Coronary artery (tissue), 2 donors: ENCODE measurements around the gene SMAD6.

ENCODE experiments used
- DNase-seq: peaks from one replicate; pipeline ENCODE4 v3.0.0-alpha.2; 2017; ENCODE audit warnings: low spot score
- H3K27ac ChIP-seq, 2 donors: fragments of 200-600 bp; sonication (generic); one replicate each; pipeline ENCODE4 v1.5.1; 2016 to 2019
- H3K4me3 ChIP-seq: fragments of 200-600 bp; sonication (generic); 2 replicates; pipeline ENCODE4 v1.5.1; 2016; ENCODE audit warnings: mild to moderate bottlenecking, moderate library complexity
- TF ChIP-seq, protein P1 (sequence below): fragments of 200-600 bp; sonication (generic); IDR thresholded peaks from one replicate; pipeline ENCODE4 v1.5.1; 2019; ENCODE audit warnings: antibody characterized with exemption

SMAD6 gene

GRCh38 chr15:66780973-66781718 is 79.1 kb downstream of the SMAD6 start:
- DNase-seq = no peak
- TF ChIP-seq, protein P1, sequence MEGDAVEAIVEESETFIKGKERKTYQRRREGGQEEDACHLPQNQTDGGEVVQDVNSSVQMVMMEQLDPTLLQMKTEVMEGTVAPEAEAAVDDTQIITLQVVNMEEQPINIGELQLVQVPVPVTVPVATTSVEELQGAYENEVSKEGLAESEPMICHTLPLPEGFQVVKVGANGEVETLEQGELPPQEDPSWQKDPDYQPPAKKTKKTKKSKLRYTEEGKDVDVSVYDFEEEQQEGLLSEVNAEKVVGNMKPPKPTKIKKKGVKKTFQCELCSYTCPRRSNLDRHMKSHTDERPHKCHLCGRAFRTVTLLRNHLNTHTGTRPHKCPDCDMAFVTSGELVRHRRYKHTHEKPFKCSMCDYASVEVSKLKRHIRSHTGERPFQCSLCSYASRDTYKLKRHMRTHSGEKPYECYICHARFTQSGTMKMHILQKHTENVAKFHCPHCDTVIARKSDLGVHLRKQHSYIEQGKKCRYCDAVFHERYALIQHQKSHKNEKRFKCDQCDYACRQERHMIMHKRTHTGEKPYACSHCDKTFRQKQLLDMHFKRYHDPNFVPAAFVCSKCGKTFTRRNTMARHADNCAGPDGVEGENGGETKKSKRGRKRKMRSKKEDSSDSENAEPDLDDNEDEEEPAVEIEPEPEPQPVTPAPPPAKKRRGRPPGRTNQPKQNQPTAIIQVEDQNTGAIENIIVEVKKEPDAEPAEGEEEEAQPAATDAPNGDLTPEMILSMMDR = no peak
- Histone ChIP-seq H3K4me3 (no peak overlapping the region), H3K27ac (peak overlapping the region in 1 of 2 donors; percentile 81)

DNA sequence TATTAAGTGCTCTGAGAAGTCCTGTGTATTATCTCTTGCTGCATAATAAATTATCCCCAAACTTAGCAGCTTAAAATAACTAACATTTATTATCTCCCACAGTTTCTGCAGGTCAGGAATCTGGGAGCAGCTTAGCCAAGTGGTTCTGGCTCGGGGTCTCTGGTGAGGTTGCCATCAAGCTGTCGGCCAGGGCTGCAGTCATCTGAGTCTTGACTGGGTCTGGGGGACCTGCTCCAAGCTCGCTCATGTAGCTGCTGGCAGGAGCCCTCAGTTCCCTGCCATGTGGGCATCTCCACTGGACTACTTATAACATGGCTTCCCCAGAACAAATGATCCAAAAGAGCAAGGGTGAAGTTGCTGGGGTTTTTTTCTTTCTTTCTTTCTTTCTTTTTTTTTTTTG is 80.7 kb downstream of the SMAD6 start:
- no peak for DNase-seq
- TF ChIP-seq, protein P1 = no peak
- no peak overlapping the region for H3K27ac ChIP-seq
- H3K4me3 ChIP-seq = no peak overlapping the region

- TF ChIP-seq, protein P1 = no peak
Measured at GRCh38 chr15:66783314-66783713, 81.3 kb downstream of the SMAD6 start.

GRCh38 chr15:66783725-66784124 is 81.7 kb downstream of the SMAD6 start:
- Histone ChIP-seq H3K4me3 (no peak overlapping the region), H3K27ac (no peak overlapping the region)
- TF ChIP-seq, protein P1 = no peak
- no peak for DNase-seq

More at GRCh38 chr15:66783314-66783713, 81.3 kb downstream of the SMAD6 start:
- DNase-seq = no peak
- H3K27ac ChIP-seq = no peak overlapping the region
- no peak overlapping the region for H3K4me3 ChIP-seq

GRCh38 chr15:66784174-66784573 is 82.1 kb downstream of the SMAD6 start:
- TF ChIP-seq, protein P1 = no peak
- DNase-seq = no peak
- H3K27ac ChIP-seq = no peak overlapping the region
- no peak overlapping the region for H3K4me3 ChIP-seq

DNA sequence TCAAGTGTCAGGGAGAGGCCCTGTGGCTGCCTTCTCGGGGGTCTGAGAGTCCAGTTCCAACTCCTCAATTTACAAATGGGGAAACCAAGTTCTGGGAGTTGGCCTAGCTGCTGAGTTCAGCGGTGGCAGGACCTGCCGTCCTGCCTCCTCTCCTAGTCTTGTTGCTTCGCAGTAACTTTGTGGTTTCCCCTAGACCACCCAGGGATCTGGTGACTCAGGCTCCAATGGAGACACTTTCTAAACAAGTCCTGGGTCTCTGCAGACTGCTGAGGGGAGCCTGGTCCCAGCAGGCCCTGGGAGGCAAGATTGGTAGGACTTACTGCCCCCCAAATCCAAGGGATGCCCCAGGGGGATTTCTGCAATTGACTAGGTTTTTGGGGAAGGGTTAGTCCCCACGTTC is 83.6 kb downstream of the SMAD6 start:
- TF ChIP-seq, protein P1 = no peak
- Histone ChIP-seq H3K4me3 (no peak overlapping the region), H3K27ac (no peak overlapping the region)
- no peak for DNase-seq

DNA sequence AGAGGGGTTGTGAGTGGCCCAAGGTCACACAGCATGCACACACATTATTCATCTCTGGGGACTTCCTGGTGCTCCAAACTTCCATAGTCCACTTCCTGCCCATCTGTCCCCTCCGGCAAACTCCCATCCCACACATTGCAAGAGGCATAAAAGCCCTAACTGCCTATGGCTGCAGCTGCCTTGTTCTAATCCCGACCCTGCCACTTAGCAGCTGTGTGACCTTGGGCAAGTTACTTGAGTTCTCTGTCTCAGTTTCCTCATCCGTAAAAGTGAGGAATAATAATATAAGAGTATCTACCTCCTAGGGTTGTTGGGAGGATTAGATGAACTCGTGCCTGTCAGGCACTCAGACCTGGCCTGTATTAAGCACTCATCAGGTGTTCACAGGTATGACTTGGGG is 84.2 kb downstream of the SMAD6 start:
- no peak for DNase-seq
- no peak overlapping the region for H3K27ac ChIP-seq
- TF ChIP-seq, protein P1 = no peak
- H3K4me3 ChIP-seq = no peak overlapping the region
